NCI-H1436 treated with DMSO at 0.1 percent for 48 hours (cell line): ENCODE measurements around the gene SEZ6.

ENCODE experiments used
- DNase-seq: peaks from one replicate; lab custom pipeline; 2025; lab: John Stamatoyannopoulos, UW

The SEZ6 gene

DNA sequence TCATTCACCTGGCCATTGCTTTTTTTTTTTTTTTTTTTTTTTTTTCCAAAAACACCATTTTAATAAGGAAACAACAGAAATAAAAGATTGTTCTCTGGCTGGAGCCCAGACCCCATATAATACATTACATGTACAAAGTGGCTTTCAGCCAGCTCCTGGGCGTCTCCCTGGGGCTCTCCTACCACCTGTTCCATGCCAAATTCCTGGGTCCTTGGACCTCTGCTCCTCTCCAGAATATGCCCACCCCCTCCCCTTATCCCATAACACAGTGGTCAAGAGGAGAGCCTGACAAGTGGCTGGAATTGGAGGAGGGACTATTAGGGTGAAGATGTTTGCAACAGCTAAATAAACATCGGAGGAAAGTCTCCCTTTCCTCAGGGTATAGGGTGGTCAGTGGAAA lies 50.9 kb downstream of the SEZ6 start:
- DNase-seq = no peak

DNA sequence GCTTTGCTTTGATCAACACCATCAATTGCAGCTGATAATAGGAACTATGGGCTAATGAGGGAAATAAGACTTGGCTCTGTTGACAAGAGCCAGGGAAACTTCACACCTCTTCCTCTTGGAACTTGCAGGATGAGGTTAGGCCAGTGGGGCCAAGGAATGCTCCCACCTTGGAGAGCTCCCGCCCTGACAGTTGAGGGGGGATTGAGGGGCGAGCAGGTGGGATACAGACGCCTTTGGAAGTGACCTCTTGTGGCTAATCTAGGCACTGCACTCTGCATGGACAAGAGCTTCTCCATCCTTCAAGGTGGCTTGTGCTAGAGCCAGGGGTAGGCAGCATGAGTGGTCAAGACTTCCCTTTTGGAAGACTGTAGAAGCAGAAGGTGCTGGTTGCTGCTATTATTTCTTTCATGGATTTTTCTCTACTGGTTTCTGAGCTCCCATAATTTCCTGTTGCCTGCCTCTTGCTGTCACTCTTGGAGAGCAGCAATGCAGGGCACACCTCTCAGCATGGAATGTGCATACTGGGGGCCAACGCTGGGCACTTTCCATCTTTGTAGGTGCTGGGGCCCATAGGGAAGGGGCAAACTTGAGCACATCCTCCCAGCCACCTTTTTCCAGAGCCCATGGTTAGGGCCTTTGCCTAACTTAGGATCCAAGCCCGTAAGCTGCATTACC lies 52.3 kb downstream of the SEZ6 start:
- DNase-seq = no peak

DNA sequence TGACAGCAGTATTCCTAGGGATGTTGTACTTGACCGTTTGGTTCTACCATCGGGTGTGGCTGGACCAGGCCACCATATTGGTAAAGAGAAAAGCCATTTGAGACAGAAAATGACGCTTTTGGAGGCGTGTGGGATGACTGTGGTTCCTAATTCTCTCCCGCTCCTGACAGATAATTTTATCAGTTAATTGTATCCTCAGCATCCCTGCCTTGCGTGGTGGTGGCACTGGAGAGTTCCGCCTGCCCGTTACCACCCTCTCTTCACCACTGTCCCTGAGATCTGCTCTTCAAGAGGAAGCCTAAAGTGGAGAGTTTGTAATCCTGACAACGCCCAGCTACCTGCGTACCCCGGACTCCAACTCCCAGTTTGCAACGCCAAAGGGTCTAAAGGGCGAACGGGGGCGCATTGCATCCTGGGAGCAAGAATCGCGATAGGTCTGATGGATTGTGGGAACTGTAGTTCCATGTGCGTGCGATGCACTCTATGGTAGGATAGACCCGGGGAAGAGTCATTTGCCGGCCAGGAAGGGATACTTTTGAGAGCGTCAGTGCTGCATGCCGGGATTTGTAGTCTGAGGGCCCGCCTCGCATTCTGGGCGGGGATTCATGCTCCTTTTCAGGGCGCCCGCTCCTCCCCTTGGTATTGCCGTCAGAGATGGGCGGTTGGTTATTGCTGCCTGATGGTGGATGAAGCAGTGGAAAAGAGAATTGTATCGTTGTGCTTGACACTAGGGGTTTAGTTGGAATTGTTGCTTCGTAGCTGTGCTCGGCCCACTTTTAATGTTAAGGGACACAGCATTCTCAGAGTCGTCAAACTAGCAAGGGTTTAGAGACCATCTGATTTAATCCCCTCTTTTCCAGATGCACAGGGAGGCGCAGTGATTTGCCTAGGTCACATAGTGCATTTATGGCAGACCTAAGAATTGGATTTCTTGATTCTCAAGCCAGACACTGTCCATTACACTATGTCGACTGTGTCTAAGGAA lies 53.5 kb downstream of the SEZ6 start:
- peak; percentile 99 for DNase-seq

GRCh38 chr17:28951428-28951990 lies 54.3 kb downstream of the SEZ6 start, which contains the start of gene PHF12:
Gene PHF12 (minus strand): TSS chr17:28951518. CDS start chr17:28950960, 558 bp downstream.
- peak; percentile 100 for DNase-seq

GRCh38 chr17:28950752-28951427 lies 54.9 kb downstream of the SEZ6 start:
- DNase-seq = no peak

- DNase-seq = no peak
Measured at GRCh38 chr17:28950017-28950751, 55.6 kb downstream of the SEZ6 start.

DNA sequence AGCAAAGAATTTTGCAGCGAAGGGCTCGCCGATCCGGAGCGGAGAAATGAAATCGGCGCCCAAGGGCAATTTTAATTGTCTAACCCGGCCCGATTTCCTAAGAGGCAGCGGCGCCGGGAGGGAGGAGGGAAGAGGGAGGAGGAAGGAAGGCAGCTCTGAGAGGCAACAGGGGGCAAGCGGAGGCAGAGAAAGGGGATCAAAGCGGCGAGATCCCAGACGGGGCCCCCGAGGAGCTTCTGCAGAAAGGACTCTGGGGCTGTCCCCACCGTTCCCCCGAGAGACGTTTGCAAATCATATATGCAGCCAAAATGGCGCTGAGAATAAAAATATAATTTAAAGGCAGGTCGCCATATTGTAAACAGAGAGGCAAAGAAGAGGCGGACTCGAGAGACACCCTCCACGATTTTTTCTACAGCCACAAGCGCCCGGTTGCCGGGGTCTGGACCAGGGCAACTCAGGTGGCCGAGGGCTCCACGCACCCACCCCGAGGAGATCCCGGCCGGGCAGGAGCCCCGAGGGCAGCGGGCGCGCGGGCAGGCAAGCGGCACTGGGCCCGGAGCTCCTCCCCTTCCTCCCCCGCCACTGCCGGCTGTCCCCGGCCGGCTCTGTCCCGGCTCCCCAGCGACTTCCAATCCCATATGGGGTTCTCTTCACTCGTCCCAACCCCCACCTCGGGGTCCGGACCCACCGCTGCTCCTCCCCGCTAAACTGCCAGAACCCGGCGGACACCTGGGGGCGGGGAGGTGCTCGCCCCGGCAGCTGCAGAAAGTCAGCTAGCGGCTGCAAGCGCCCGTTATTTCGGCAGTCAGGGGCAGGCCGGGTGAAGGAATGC lies 56.4 kb downstream of the SEZ6 start:
- no peak for DNase-seq

GRCh38 chr17:28948873-28949184 lies 57.0 kb downstream of the SEZ6 start:
- no peak for DNase-seq

DNA sequence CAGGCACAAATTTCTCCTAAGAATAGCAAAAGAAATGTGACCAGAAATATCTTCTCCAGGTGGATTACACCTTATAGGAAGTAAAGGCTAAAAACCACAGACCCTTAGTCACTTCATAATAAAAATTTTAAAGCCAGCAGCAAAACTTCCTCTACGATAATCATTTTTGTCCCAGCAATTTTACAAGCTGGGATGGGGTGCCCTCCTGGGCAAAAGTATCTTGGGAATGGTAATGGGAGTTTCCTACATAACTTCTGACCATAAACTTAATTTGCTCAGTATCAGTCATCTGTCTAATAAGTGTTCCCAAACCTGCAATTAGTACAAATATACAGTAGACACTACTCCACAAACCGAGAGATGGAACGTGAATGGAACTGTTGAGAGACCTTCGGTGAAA lies 57.5 kb downstream of the SEZ6 start:
- DNase-seq = no peak

DNA sequence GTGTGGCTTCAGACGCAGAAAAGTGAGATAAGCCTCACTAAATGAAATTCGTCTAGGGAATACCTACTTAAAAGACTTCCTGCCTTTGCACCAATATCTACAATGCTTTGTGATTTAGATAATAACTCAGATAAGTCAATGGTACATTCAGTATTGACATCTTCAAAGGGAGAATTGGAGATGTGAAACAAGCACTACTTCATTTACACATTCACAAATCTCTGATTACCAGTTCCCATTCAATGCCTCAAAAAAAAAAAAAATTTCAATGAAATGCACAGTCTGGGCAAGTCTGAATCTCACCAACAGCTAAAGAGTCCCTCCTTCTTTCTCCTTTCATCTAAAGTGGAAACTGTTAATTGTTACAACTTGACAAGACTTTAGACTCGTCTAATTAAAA lies 58.2 kb downstream of the SEZ6 start:
- no peak for DNase-seq

DNA sequence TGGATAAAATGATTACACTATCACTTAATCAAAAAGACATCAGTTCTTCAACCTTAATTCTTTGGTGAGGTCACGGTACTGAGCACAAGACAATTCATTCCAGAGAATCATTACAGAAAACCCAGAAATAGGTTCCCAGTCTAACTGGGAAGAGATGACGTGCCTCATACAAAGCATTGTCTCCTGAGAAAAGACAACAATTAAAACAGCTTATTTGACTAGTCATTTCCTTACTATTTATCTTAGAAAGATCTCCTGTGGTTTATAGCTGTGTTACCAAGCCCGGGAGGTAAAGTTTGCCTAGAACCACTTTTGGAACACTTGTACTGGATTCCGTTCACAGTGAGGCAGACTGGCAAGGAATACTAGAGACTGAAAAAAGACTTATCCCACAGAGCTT lies 59.6 kb downstream of the SEZ6 start:
- DNase-seq = no peak

DNA sequence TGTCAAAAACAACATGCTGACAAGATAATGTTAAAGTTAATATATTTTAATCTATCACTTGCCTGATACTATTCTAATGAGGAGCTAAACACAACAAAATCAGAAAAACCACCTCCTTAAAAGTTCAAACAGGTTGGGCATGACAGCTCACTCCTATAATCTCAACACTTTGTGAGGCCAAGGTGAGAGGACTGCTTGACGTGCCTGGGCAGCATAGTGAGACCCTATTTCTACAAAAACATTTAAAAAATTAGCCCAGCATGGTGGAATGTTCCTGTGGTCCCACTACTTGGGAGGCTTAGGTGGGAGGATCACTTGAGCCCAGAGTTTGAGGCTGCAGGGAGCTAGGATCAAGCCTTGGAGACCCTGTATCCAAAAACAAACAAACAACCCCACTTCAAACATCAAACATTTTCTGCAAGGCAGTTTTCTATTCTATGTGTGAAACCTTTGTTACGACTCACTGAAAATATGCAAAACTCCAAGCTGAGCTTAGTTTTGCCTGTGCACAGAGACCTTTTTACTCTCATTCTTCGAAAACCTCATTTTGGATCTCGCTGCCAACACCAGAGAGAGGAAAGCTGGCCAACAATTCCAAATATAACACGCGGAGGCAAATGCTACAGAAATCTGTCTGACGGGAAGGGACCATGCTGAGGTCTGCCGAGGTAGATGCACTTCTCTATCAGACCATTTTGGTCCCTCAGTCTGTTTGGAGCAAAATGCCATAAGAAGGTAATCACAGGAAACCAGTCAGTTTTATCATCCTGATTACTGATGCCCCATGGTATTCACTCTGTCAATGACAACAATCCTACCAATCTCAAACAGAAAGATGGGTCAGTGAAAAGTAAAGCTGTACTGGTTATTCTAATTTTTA lies 60.7 kb downstream of the SEZ6 start:
- DNase-seq = no peak

DNA sequence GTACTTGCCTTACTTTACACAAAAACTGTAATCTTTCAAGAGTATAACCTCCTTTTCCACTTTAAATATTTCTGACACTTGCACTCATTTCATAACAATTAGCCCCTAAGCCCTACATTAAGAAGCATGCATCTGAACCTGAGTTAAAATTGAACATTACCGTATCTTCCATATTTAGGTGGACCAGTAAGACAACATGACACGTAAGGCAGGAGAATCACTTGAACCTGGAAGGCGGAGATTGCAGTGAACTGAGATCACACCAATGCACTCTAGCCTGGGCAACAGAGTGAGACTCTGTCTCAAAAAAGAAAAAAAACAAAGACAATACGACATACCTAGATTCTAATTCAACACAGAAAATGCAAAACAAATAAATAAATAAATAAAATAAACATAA lies 61.5 kb downstream of the SEZ6 start:
- no peak for DNase-seq

GRCh38 chr17:28942925-28943324 lies 62.9 kb downstream of the SEZ6 start:
- no peak for DNase-seq

- no peak for DNase-seq
Measured at GRCh38 chr17:28941251-28941650, 64.6 kb downstream of the SEZ6 start.

DNA sequence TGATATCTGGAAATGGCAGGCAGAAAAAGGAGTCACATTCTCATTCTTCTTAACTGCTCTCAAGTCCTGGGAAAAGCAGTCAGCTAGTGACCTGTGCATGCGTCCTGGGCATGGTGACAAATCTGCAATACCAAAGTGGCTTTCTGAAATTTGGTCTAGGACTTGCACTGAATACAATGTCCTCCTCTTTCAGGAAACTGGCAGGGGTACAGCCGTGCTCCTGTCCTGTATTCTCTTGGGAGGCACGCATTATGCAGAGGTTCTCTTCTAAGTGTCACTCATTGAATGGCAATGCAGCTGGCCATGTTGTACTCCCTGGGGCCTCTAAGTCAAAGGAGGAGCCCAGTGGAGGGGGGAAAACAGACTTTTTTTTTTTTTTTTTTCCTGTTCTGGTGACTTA lies 65.2 kb downstream of the SEZ6 start:
- no peak for DNase-seq

DNA sequence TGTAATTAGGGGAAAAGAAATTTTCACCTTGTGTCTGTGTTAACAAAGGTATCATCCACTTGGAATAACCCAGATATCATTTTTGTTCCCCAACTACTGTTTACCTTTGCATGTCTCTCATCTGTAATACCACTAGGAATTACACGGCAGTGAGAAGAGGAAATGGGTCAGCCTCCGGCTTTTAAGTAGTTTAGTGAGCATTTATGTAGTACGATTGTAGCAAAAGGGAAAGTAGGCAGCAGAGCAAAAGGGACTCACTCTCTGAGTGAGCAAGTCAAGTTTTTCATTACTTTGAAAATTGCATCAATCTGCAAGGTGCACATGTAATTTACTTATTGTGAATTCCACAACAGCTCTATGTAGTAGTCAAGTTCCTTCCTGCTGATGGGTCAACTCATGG lies 65.7 kb downstream of the SEZ6 start:
- DNase-seq = no peak

DNA sequence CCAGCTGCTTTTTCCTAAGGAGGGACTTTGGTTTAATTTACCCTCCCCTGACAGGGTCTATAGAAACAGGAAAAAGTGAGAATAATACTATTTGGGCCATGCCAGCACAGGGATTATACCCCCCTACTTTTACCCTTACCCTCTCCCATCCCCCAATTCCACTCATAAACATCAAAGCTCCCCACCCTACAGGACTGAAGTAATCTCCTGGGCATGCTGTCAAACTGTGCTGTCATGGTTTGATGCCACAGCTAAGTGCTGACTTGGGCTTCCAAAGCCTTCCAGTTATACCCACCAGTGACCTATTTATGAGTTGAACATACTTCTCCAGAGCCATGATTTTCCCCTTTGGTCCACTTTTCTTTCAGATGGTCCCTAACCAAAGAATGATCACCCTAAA lies 67.3 kb downstream of the SEZ6 start:
- DNase-seq = no peak

DNA sequence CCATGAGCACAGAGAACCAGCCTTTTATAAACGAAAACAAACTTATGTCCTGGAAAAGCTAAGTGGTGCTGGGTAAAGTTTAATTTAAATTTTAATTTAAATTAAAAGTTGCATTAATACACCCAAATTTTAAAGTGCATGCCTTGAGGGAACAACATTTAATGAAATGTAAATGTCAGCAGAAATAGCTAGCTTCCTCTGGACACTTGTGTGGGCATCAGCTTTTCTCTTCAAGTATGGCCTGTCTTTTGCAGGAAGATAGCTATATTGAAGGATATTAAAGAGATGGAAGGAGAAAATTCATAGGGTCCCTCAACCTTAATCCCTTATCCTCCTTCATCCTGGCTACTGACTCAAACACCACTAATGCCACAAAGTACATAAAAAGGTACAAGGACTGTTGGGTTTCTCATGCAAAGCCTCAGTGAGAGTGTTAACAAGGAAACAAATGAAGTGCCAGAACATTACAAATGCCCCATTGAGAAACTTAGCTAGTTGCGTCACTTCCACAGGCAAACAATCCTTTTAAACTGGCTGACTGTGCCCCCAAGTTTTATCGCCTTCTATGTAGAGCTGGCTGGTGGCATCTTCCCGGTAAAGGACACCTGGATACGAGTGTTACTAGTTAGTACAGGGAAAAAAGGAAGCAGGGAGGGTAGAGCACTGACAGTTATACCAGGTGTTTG lies 68.6 kb downstream of the SEZ6 start:
- no peak for DNase-seq
